ENCODE measurements around the gene DCAF15. TPM values are rescaled to one million over a fixed set of nuclear protein-coding genes. Genes with fewer than 3 reads are reported as not detected.

The DCAF15 gene
- total and polyA plus RNA-seq, 8 donors = 7.1 to 37.3 (median 25.8) TPM

DNA sequence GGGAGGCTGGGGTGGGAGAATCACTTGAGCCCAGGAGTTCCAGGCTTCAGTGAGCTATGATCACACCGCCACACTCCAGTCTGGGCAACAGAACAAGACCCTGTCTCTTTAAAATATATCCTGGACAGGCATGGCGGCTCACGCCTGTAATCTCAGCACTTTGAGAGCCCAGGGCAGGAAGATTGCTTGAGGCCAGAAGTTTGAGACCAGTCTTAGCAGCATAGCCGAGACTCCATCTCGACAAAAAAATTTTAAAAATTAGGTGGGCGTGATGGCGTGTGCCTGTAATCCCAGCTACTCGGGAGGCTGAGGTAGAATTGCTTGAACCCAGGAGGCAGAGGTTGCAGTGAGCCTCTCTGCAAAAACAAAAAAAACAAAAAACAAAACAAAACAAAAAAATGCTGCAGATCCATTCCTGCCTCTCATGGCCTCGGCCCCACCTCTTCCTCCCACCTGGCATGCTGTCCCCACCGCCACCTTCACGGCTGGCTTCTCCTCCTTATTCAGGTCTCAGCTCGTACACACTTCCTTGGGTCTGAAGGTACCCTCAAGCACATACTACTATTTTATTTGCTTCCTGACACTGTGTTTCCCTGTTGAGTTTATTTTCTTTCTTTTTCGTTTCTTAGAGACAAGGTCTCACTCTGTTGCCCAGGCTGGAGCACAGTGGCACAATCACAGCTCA, 48.5 kb downstream of the DCAF15 start:
- DNase-seq = no peak
- WGBS, 5 donors = 82 to 88% (median 85%) methylated on average over 13 of the region's 13 CpGs
- no peak overlapping the region for H3K4me3 ChIP-seq
- no peak overlapping the region for H3K27ac ChIP-seq
- intact Hi-C loops (cut with DNase I; ENCODE audit: low total_unique reads) = no loop called here
- TF ChIP-seq EP300 (IDR thresholded peaks at IDR 0.05) (no peak), POLR2A (IDR thresholded peaks at IDR 0.05) (no peak), POLR2AphosphoS5 (IDR thresholded peaks at IDR 0.05) (no peak)
- no peaks in the 10 kb centered on the region for H3K27me3 ChIP-seq
- peaks cover 0 to 46% (median 18%) of the 10 kb centered on the region in 4 donors for H3K36me3 ChIP-seq
- peaks cover 28 to 38% (median 33%) of the 10 kb centered on the region in 4 donors for H3K4me1 ChIP-seq
- peaks cover 0 to 7% (median 3%) of the 10 kb centered on the region in 4 donors for H3K9me3 ChIP-seq

DNA sequence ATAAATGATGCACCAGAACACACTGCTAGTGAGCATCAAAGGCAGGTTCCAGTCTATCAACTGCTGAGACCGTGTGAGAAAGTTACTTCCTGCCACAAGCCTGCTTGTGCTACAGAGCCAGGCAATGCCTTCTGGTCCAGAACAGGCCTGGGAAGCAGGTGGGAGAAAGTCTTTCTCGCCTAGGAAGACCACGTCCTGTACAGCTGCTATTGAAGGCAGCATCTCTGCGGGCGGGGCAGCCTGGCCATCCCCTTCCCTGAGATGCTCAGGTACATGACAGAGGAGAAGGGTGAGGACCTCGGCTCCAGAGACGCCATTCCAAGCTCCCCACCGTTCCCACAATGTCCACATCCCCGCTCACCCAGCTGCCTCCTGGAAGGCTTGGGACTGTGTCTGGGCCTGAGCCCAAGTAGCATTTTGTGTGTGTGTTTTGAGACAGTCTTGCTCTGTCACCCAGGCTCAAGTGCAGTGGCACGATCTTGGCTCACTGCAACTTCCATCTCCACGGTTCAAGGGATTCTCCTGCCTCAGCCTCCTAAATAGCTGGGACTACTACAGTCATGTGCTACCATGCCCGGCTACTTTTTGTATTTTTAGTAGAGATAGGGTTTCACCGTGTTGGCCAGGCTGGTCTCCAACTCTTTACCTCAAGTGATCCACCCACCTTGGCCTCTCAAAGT, 50.4 kb downstream of the DCAF15 start:
- Histone ChIP-seq H3K27ac (peak overlapping the region; percentile 20 to 100 (median 96)), H3K4me3 (no peak overlapping the region), H3K4me1 (peaks cover 28 to 43% (median 35%) of the 10 kb centered on the region in 4 donors), H3K36me3 (peaks cover 0 to 30% (median 8%) of the 10 kb centered on the region in 4 donors), H3K27me3 (no peaks in the 10 kb centered on the region), H3K9me3 (peaks cover 0 to 7% (median 3%) of the 10 kb centered on the region in 4 donors)
- intact Hi-C loops (cut with DNase I; ENCODE audit: low total_unique reads) = no loop called here
- 49 to 61% (median 54%) methylated on average over 11 to 13 of the region's 13 CpGs for WGBS, 5 donors
- peak in 1 of 2 donors; percentile 37 for DNase-seq
- TF ChIP-seq POLR2AphosphoS5 (IDR thresholded peaks at IDR 0.05) (no peak), EP300 (IDR thresholded peaks at IDR 0.05) (no peak), POLR2A (IDR thresholded peaks at IDR 0.05) (no peak)
- TF ChIP-seq, protein P1, sequence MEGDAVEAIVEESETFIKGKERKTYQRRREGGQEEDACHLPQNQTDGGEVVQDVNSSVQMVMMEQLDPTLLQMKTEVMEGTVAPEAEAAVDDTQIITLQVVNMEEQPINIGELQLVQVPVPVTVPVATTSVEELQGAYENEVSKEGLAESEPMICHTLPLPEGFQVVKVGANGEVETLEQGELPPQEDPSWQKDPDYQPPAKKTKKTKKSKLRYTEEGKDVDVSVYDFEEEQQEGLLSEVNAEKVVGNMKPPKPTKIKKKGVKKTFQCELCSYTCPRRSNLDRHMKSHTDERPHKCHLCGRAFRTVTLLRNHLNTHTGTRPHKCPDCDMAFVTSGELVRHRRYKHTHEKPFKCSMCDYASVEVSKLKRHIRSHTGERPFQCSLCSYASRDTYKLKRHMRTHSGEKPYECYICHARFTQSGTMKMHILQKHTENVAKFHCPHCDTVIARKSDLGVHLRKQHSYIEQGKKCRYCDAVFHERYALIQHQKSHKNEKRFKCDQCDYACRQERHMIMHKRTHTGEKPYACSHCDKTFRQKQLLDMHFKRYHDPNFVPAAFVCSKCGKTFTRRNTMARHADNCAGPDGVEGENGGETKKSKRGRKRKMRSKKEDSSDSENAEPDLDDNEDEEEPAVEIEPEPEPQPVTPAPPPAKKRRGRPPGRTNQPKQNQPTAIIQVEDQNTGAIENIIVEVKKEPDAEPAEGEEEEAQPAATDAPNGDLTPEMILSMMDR (IDR thresholded peaks at IDR 0.05) = no peak

DNA sequence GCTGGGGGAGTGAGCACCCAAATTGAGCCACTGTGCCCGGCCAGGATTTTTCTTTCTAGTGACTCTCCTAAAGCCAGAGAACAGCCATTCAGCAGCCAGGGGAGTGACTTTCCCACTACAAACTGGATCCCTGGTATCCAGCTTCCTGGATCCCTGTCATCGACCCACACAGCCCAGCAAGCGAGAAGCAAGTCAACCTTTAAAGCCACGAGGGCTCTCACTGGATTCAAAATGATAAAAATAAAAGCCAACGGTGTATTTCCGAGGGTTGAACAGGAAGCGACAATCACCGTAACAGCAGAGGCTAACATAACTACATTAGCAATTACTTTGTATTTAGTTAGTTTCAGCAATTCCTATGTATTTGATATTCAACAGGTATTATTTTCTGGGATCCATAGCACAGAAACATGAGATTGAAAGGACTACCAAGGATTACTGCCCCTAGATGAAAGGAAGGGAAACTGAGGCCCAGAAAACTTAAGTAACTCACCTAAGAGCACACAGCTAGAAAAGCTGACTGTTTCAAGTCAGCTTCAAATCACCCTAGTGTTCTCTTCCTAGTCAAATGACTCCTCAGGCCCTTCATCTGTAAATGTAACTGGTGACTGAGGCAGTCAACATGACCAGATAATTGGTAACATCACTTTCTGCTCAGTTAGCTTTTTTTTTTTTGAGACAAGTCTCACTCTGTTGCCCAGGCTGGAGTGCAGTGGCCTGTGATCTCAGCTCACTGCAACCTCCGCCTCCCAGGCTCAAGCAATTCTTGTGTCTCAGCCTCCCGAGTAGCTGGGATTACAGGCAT, 51.1 kb downstream of the DCAF15 start:
- intact Hi-C loops (cut with DNase I; ENCODE audit: low total_unique reads) = no loop called here
- 26 to 50% (median 46%) methylated on average over 10 of the region's 10 CpGs for WGBS, 5 donors
- peaks cover 0 to 7% (median 3%) of the 10 kb centered on the region in 4 donors for H3K9me3 ChIP-seq
- no peak overlapping the region for H3K4me3 ChIP-seq
- DNase-seq = no peak
- H3K36me3 ChIP-seq = peaks cover 0 to 23% (median 4%) of the 10 kb centered on the region in 4 donors
- no peaks in the 10 kb centered on the region for H3K27me3 ChIP-seq
- H3K4me1 ChIP-seq = peaks cover 28 to 43% (median 35%) of the 10 kb centered on the region in 4 donors
- TF ChIP-seq, protein P1 (IDR thresholded peaks at IDR 0.05) = no peak
- TF ChIP-seq POLR2A (IDR thresholded peaks at IDR 0.05) (no peak), EP300 (IDR thresholded peaks at IDR 0.05) (no peak), POLR2AphosphoS5 (IDR thresholded peaks at IDR 0.05) (no peak)
- peak overlapping the region in 4 of 5 donors; percentile 94 to 100 (median 98) for H3K27ac ChIP-seq

DNA sequence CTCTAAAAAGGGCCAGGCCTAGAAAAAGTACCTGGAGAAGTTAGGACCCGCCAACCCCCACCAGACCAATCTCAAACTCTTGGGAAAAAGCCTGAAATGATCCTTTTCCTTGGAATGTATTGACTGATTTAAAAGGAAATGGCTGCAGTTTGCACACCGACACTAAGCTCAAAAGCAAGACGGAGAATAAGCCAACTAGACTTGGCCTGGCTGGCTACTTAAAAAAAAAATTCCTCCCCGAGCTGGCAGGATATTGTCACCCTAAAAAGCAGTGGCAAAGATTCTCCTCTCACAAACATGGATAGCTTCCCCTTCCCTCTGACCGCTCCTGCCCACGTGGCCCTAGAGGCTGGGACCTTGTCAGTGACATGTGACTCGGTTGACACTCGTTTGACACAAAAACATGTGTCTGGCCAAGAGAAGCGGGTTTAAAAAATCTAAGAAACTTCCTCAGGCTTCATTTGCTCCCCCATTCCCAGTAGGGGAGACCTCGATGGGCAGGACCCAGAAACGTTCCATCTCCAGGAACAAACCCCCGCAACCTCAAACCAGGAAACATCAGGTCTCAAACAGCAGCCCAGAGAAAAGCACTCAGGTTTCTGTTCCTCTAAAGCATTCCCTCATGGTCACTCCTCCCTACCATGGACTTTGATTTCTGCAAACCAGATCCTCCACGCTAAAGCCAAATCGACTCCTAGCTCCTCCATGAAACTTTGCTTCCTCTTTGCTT, 52.5 kb downstream of the DCAF15 start:
- intact Hi-C loops (cut with DNase I; ENCODE audit: low total_unique reads) = no loop called here
- peak; percentile 47 to 76 for DNase-seq
- Histone ChIP-seq H3K27ac (peak overlapping the region; percentile 94 to 100 (median 99)), H3K27me3 (no peaks in the 10 kb centered on the region), H3K36me3 (peaks cover 0 to 10% (median 0%) of the 10 kb centered on the region in 4 donors), H3K4me3 (peak overlapping the region; percentile 51 to 99 (median 86)), H3K4me1 (peaks cover 28 to 43% (median 35%) of the 10 kb centered on the region in 4 donors), H3K9me3 (no peaks in the 10 kb centered on the region)
- no peak for TF ChIP-seq POLR2A (IDR thresholded peaks at IDR 0.05)
- peak in 1 of 3 donors; percentile 49 for TF ChIP-seq POLR2AphosphoS5 (IDR thresholded peaks at IDR 0.05)
- WGBS, 5 donors = 12 to 16% (median 14%) methylated on average over 14 of the region's 14 CpGs
